HFFc6 (cell line): ENCODE data around the gene EYA4. TPM values are rescaled to one million over a fixed set of nuclear protein-coding genes. Genes with fewer than 3 reads are reported as not detected.

Experiments
- DNase-seq: peaks from one replicate; pipeline ENCODE4 v3.0.0-alpha.2; 2018
- H3K27ac Mint-ChIP-seq: 2 replicates; pipeline ENCODE4 v1.8.0; 2020; ENCODE audit warnings: mild to moderate bottlenecking, mixed read lengths
- H3K27me3 Mint-ChIP-seq: 2 replicates; pipeline ENCODE4 v1.8.0; 2021; ENCODE audit warnings: mild to moderate bottlenecking, moderate library complexity, mixed read lengths; ENCODE audit not compliant: insufficient read depth
- H3K36me3 Mint-ChIP-seq: 2 replicates; pipeline ENCODE4 v1.8.0; 2021; ENCODE audit warnings: low read depth, mixed read lengths
- H3K4me1 Mint-ChIP-seq: 2 replicates; pipeline ENCODE4 v1.8.0; 2020; ENCODE audit warnings: low read depth, mixed read lengths
- H3K4me3 Mint-ChIP-seq: 2 replicates; pipeline ENCODE4 v1.8.0; 2020; ENCODE audit warnings: mild to moderate bottlenecking, moderate library complexity, mixed read lengths
- H3K9me3 Mint-ChIP-seq: 2 replicates; pipeline ENCODE4 v1.8.0; 2020; ENCODE audit warnings: mild to moderate bottlenecking, mixed read lengths
- CTCF ChIP-seq: fragments of 200-600 bp; sonication (generic); IDR thresholded peaks from 2 replicates; pipeline ENCODE4 v1.5.0; 2021; ENCODE audit warnings: antibody characterized with exemption, mild to moderate bottlenecking
- total RNA-seq, 6 experiments: library from RNA; stranded (reverse); fragmentation: NEBNext Ultra II Directional; extraction: Animal tissue kit (Norgen Biotek cat#: 25700); gene quantifications; 2 replicates in 1 of 6; 3 replicates in 5 of 6; pipeline ENCODE4 v1.2.3, GENCODE V29; 2021

EYA4 gene
- total RNA-seq, 6 experiments from 2014 or later, result not detected

- H3K27me3 Mint-ChIP-seq, result no peaks in the 10 kb centered on the region; the same call in 1 of the 2 replicates
- DNase-seq, result no peak
- no peak for TF ChIP-seq CTCF
- H3K36me3 Mint-ChIP-seq, result no peaks in the 10 kb centered on the region
- H3K4me1 Mint-ChIP-seq, result no peaks in the 10 kb centered on the region
- no peak overlapping the region for H3K4me3 Mint-ChIP-seq
- no peaks in the 10 kb centered on the region; the same call in 1 of the 2 replicates for H3K9me3 Mint-ChIP-seq
- H3K27ac Mint-ChIP-seq, result no peak overlapping the region
Observed at GRCh38 chr6:133300896-133301295, 59.7 kb downstream of the EYA4 start.

- Mint-ChIP-seq H3K36me3 (no peaks in the 10 kb centered on the region), H3K27ac (no peak overlapping the region), H3K4me3 (no peak overlapping the region), H3K27me3 (no peaks in the 10 kb centered on the region; the same call in 1 of the 2 replicates), H3K4me1 (no peaks in the 10 kb centered on the region), H3K9me3 (no peaks in the 10 kb centered on the region)
- DNase-seq, result no peak
- TF ChIP-seq CTCF, result no peak
Observed at GRCh38 chr6:133301835-133302234, 60.7 kb downstream of the EYA4 start.

- DNase-seq, result no peak
- no peaks in the 10 kb centered on the region for H3K4me1 Mint-ChIP-seq
- no peaks in the 10 kb centered on the region for H3K36me3 Mint-ChIP-seq
- no peaks in the 10 kb centered on the region for H3K9me3 Mint-ChIP-seq
- no peak overlapping the region for H3K27ac Mint-ChIP-seq
- no peak for TF ChIP-seq CTCF
- no peaks in the 10 kb centered on the region; the same call in 1 of the 2 replicates for H3K27me3 Mint-ChIP-seq
- H3K4me3 Mint-ChIP-seq, result no peak overlapping the region
Observed at GRCh38 chr6:133306931-133307330, 65.8 kb downstream of the EYA4 start.

GRCh38 chr6:133309579-133309978 lies 68.4 kb downstream of the EYA4 start:
- DNase-seq, result no peak
- Mint-ChIP-seq H3K36me3 (no peaks in the 10 kb centered on the region), H3K4me1 (no peaks in the 10 kb centered on the region), H3K9me3 (no peaks in the 10 kb centered on the region), H3K27me3 (no peaks in the 10 kb centered on the region), H3K27ac (no peak overlapping the region), H3K4me3 (no peak overlapping the region)
- TF ChIP-seq CTCF, result no peak

GRCh38 chr6:133312006-133312405 lies 70.8 kb downstream of the EYA4 start:
- no peak overlapping the region for H3K27ac Mint-ChIP-seq
- H3K4me1 Mint-ChIP-seq, result no peaks in the 10 kb centered on the region
- H3K27me3 Mint-ChIP-seq, result no peaks in the 10 kb centered on the region
- DNase-seq, result no peak
- no peak overlapping the region for H3K4me3 Mint-ChIP-seq
- TF ChIP-seq CTCF, result no peak
- H3K9me3 Mint-ChIP-seq, result no peaks in the 10 kb centered on the region
- no peaks in the 10 kb centered on the region for H3K36me3 Mint-ChIP-seq

- Mint-ChIP-seq H3K27ac (no peak overlapping the region), H3K9me3 (no peaks in the 10 kb centered on the region), H3K4me3 (no peak overlapping the region), H3K4me1 (no peaks in the 10 kb centered on the region), H3K27me3 (no peaks in the 10 kb centered on the region), H3K36me3 (no peaks in the 10 kb centered on the region)
- no peak for TF ChIP-seq CTCF
- DNase-seq, result no peak
Observed at GRCh38 chr6:133313068-133313467, 71.9 kb downstream of the EYA4 start.
